ENCODE results near the gene MCM3AP.

MCM3AP gene

DNA sequence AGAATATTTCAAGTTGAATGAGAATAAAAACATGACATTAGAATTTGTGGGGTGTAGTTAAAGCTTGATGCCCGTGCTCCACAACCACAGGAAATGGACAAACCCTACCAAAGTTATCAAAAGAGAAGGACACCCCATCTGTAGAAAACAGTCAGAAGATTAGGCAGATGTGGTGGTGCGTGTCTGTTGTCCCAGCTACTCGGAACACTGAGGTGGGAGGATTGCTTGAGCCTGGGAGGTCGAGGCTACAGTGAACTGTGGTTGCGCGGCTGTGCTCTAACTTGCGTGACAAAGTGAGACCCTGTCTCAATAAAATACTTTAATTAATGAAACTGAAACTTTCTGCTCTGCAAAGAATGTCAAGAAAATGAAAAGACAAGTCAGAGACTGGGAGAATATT lies 99.7 kb downstream of the MCM3AP start:
- DNase-seq (ENCODE audit: low spot score): no peak

All from AG08395 (cell line).